ENCODE results near the gene ISCU. TPM values are rescaled to one million over a fixed set of nuclear protein-coding genes. Genes with fewer than 3 reads are reported as not detected.

ISCU gene
- total and polyA plus RNA-seq, 9 of the 15 experiments (the other 6 are each of a cell fraction or from before 2014, with no cell fraction given): 15.9 to 92.5 (median 77.3) TPM

GRCh38 chr12:108530161-108530560 lies 32.2 kb upstream of the ISCU start:
- no TSS peak for BruUV-seq (replicated peaks)
- Histone ChIP-seq H3K9me1 (ENCODE audit: control insufficient read depth, insufficient read depth, low read length) (no peaks in the 10 kb centered on the region), H3K4me3 (no peak overlapping the region), H3K4me2 (ENCODE audit: insufficient read depth, low read length) (no peak overlapping the region), H3K79me2 (ENCODE audit: control insufficient read depth, insufficient read depth, low read length) (peaks cover 15% of the 10 kb centered on the region; the same call in 2 of the 3 replicates), H3K9me3 (replicated peaks; ENCODE audit: control insufficient read depth, insufficient read depth, low read depth, low read length) (no peaks in the 10 kb centered on the region), H3K36me3 (ENCODE audit: control insufficient read depth, insufficient read depth, low read length) (peaks cover 94% of the 10 kb centered on the region), H4K20me1 (replicated peaks; ENCODE audit: control insufficient read depth, insufficient read depth, low read length) (peaks cover 6% of the 10 kb centered on the region; the same call in 1 of the 2 replicates), H3K4me1 (replicated peaks in 1 of 2; ENCODE audit: control insufficient read depth in 2 of 2, insufficient read depth in 2 of 2, low read length in 2 of 2) (peaks cover 7 to 14% of the 10 kb centered on the region in 2 experiments), H3K27me3 (ENCODE audit: control insufficient read depth in 2 of 2, insufficient read depth in 2 of 2, low read length in 2 of 2) (no peaks in the 10 kb centered on the region), H2AFZ (ENCODE audit: low read depth, low read length) (no peak overlapping the region), H3K9ac (ENCODE audit: insufficient read depth in 1 of 2, low read depth in 2 of 2, low read length in 2 of 2) (no peak overlapping the region), H3K27ac (ENCODE audit: extremely low read depth, low read depth, low read length) (no peak overlapping the region)
- ATAC-seq (no peak), FAIRE-seq (no peak), DNase-seq (ENCODE audit: extremely low read depth in 1 of 4, low spot score in 3 of 4) (no peak)
- TF ChIP-seq EGR1 (conservative IDR thresholded peaks at IDR 0.05) (no peak), CBX5 (IDR thresholded peaks at IDR 0.05; ENCODE audit: borderline replicate concordance, low read depth) (no peak), PKNOX1 (IDR thresholded peaks at IDR 0.05) (no peak), L3MBTL2 (IDR thresholded peaks at IDR 0.05) (no peak), HMG20B (CRISPR knock-in tag; IDR thresholded peaks at IDR 0.05) (no peak), RBM39 (optimal IDR thresholded peaks at IDR 0.05; ENCODE audit: low read depth, low read length) (no peak), ZNF124 (CRISPR knock-in tag; IDR thresholded peaks at IDR 0.05) (no peak), MED1 (CRISPR knock-in tag; IDR thresholded peaks at IDR 0.05; ENCODE audit: borderline replicate concordance) (no peak), NCOA1 (IDR thresholded peaks at IDR 0.05; ENCODE audit: low read depth) (no peak)
- ChIA-PET POLR2A (interaction anchor here (0.6 to 3.7 kb wide), 6 partner anchors 8 to 309 kb away, joined by 3 to 20 read pairs (median 3); no protein-coding TSS in a partner anchor), CTCF (ENCODE audit: low intra/inter-chr PET ratio) (no interaction called here)
- WGBS (ENCODE audit: insufficient coverage, low coverage, missing lambda C conversion rate): 94% methylated on average over 9 of the region's 9 CpGs
- in situ Hi-C loops (cut with MboI): no loop called here
- intact Hi-C loops (cut with micrococcal nuclease): no loop called here
